Forelimb muscle (tissue), 1 donor: ENCODE data around the gene ASB4. TPM values are rescaled to one million over a fixed set of nuclear protein-coding genes. Genes with fewer than 3 reads are reported as not detected.

Experiments used
- polyA plus RNA-seq: library from polyadenylated mRNA; unstranded; fragments of 120-200 nt; gene quantifications from one replicate; pipeline ENCODE4 v1.2.1, GENCODE V29; 2013; ENCODE audit not compliant: insufficient read length

The ASB4 gene
- polyA plus RNA-seq, 1 donor: 32.5 TPM

Other genes with a start within 250 kb of the ASB4 start
- 0.47 TPM for gene PON1, start 161.4 kb upstream of the ASB4 start, polyA plus RNA-seq
- 3.8 TPM for gene PON3, start 89.6 kb upstream of the ASB4 start, polyA plus RNA-seq
- gene PON2, start 50.9 kb upstream of the ASB4 start, polyA plus RNA-seq: 115 TPM
- 12.9 TPM for gene PDK4, start 110.6 kb downstream of the ASB4 start, polyA plus RNA-seq